ENCODE results near the gene CAMTA1. TPM values are rescaled to one million over a fixed set of nuclear protein-coding genes. Genes with fewer than 3 reads are reported as not detected.

CAMTA1 gene
- total and polyA plus RNA-seq, 8 donors: 42.8 to 213 (median 118) TPM

DNA sequence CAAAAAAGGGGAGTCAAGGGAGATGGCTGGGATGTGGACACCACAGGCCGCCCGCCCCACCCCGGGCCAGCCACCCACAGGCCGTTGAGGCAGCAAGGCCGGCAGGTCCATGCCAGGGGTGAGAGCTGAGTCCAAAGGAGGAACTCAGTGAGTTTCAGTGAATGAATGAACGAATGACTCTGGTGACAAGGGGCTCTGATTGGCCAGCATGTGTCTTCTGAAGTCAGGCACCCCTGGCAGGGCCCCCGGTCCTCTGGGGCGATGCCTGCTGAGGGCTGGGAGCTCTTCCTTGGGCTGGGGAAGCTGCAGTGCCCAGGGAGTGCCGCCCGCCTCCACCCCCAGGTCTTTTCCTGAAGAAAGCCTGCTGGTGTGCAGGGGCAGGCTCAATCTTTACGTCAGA is 749.8 kb downstream of the CAMTA1 start:
- WGBS, 5 donors: 74 to 89% (median 86%) methylated on average over 8 to 11 of the region's 11 CpGs
- Histone ChIP-seq H3K4me3 (no peak overlapping the region), H3K27ac (no peak overlapping the region), H3K36me3 (no peaks in the 10 kb centered on the region), H3K9me3 (no peaks in the 10 kb centered on the region), H3K4me1 (peaks cover 0 to 10% (median 4%) of the 10 kb centered on the region in 4 donors), H3K27me3 (peaks cover 0 to 44% (median 16%) of the 10 kb centered on the region in 3 donors)
- intact Hi-C loops (cut with DNase I; ENCODE audit: low total_unique reads): no loop called here
- DNase-seq: no peak
- TF ChIP-seq, protein P1, sequence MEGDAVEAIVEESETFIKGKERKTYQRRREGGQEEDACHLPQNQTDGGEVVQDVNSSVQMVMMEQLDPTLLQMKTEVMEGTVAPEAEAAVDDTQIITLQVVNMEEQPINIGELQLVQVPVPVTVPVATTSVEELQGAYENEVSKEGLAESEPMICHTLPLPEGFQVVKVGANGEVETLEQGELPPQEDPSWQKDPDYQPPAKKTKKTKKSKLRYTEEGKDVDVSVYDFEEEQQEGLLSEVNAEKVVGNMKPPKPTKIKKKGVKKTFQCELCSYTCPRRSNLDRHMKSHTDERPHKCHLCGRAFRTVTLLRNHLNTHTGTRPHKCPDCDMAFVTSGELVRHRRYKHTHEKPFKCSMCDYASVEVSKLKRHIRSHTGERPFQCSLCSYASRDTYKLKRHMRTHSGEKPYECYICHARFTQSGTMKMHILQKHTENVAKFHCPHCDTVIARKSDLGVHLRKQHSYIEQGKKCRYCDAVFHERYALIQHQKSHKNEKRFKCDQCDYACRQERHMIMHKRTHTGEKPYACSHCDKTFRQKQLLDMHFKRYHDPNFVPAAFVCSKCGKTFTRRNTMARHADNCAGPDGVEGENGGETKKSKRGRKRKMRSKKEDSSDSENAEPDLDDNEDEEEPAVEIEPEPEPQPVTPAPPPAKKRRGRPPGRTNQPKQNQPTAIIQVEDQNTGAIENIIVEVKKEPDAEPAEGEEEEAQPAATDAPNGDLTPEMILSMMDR (IDR thresholded peaks at IDR 0.05): no peak
- TF ChIP-seq EP300 (IDR thresholded peaks at IDR 0.05): no peak
- no peak for TF ChIP-seq POLR2AphosphoS5 (IDR thresholded peaks at IDR 0.05)
- TF ChIP-seq POLR2A (IDR thresholded peaks at IDR 0.05): no peak

DNA sequence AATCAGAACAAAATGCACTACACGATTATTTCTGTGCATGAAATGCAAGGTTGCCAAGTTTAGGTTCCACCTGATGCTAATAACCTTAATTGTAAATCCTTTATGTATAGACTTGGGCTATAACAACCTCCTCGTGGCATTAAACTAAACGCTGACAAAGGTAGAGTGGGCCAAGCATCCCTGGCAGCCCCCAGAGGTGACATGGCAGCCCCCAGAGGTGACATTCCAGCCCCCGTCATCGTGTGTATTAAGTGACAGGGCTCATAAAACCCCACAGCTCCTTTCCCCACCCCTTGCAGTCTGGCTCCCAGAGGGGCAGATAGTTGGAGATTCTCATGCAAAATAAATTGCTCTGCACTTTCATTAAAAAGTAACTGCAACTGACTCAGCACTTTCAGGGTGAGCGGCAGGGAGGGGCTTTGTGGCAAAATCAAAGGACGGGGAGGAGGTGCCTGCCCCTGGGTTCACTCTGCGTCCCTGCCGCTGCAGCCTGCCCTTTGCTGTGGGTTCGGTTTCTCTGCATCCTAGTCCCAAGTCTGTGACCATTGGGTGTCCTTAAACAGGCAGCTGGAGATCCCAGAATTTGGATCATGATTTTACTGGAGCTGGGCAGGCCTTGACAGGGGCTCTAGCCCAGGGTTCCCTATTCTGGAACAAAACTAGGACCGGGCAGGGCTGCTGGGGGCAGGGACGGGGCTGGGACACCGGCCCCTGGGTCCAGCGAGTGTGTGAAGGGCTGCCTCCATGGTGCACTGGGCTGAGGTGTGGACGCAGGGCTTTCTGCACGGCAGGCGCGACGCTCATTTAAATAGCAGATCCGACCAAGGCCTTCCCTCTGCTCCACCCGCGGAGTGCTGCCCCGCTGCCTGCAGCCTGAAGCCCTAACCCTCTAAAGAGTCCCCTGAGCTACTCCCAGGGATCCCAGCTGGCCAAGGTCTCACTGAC is 751.0 kb downstream of the CAMTA1 start:
- Histone ChIP-seq H3K27me3 (peaks cover 0 to 44% (median 16%) of the 10 kb centered on the region in 3 donors), H3K4me1 (peaks cover 0 to 10% (median 4%) of the 10 kb centered on the region in 4 donors), H3K9me3 (no peaks in the 10 kb centered on the region), H3K27ac (no peak overlapping the region), H3K4me3 (no peak overlapping the region), H3K36me3 (no peaks in the 10 kb centered on the region)
- 49 to 53% (median 52%) methylated on average over 12 to 23 of the region's 23 CpGs for WGBS, 5 donors
- no peak for DNase-seq
- TF ChIP-seq POLR2AphosphoS5 (IDR thresholded peaks at IDR 0.05): no peak
- TF ChIP-seq, protein P1 (IDR thresholded peaks at IDR 0.05): no peak
- intact Hi-C loops (cut with DNase I; ENCODE audit: low total_unique reads): no loop called here

DNA sequence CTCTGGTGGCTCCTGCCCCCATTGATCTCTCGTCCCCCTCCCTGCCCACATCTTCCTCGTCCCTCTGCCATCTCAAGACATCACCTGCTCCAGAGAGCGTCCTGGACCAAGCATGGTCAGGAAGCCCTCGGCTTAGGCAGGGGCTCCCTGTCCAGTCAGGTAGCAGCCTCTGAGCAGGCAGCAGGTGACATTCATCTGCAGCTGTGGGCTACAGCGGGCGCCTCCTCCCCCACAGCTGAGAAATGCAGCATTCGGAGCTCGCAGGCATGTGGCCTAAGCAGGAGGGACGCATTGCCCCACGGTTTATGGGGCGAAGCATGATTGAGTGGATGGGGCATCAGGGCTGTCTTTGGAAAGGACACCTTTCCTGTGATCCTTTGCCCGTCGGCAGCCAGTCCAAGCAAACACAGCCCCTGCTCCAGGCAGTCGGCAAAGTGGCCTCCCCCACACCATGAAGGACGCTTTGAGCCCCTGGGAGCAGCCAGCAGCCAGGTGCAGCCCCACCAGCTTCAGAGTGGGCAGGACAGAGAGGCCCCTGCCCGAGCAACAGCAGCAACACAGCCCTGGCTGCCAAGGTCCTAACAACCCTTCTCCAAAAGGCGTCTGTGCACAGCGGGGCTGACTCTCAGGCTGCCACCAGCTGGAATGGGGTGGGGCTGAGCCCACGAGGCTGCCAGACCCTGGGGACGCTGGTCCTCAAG is 751.8 kb downstream of the CAMTA1 start:
- TF ChIP-seq, protein P1 (IDR thresholded peaks at IDR 0.05): no peak
- TF ChIP-seq POLR2AphosphoS5 (IDR thresholded peaks at IDR 0.05) (no peak), EP300 (IDR thresholded peaks at IDR 0.05) (no peak), POLR2A (IDR thresholded peaks at IDR 0.05) (no peak)
- Histone ChIP-seq H3K9me3 (no peaks in the 10 kb centered on the region), H3K4me3 (no peak overlapping the region), H3K36me3 (no peaks in the 10 kb centered on the region), H3K4me1 (peaks cover 0 to 10% (median 4%) of the 10 kb centered on the region in 4 donors), H3K27ac (no peak overlapping the region), H3K27me3 (peaks cover 0 to 44% (median 16%) of the 10 kb centered on the region in 3 donors)
- intact Hi-C loops (cut with DNase I; ENCODE audit: low total_unique reads): no loop called here
- WGBS, 5 donors: 58 to 70% (median 63%) methylated on average over 16 to 20 of the region's 20 CpGs
- DNase-seq: no peak

DNA sequence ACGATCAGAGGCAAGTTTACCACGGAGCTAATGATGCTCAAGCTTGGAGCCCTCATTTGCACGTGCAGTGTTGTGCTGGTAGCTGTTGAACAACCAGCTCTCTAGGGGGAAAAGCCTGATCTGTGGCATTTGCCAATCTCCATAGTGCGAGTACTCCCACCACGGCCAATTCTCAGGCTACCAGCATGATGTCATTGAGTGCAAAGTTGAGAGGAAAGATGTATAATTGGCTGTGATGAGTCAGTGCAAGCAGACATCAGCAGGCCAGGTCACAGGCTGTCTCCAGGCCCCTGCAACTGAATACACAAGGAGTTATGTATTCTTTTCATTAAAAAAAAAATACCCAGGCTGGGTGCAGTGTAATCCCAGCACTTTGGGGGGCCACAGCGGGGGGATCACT is 752.8 kb downstream of the CAMTA1 start:
- Histone ChIP-seq H3K36me3 (no peaks in the 10 kb centered on the region), H3K4me1 (peaks cover 0 to 10% (median 4%) of the 10 kb centered on the region in 4 donors), H3K27me3 (peaks cover 0 to 35% (median 16%) of the 10 kb centered on the region in 3 donors), H3K27ac (no peak overlapping the region), H3K9me3 (no peaks in the 10 kb centered on the region), H3K4me3 (no peak overlapping the region)
- TF ChIP-seq, protein P1 (IDR thresholded peaks at IDR 0.05): no peak
- TF ChIP-seq EP300 (IDR thresholded peaks at IDR 0.05): no peak
- TF ChIP-seq POLR2AphosphoS5 (IDR thresholded peaks at IDR 0.05): no peak
- no peak for TF ChIP-seq POLR2A (IDR thresholded peaks at IDR 0.05)
- WGBS, 5 donors: 73 to 81% (median 77%) methylated on average over 6 of the region's 6 CpGs
- no peak for DNase-seq
- intact Hi-C loops (cut with DNase I; ENCODE audit: low total_unique reads): no loop called here

All from stomach (tissue), 9 donors.